Activated CD4-positive, alpha-beta T cell treated with anti-CD3 and anti-CD28 coated beads for 36 hours (primary cell): ENCODE results near the gene CCL20. TPM values are rescaled to one million over a fixed set of nuclear protein-coding genes. Genes with fewer than 3 reads are reported as not detected.

ENCODE experiments used
- ATAC-seq: fragments of 200-7000 bp; cut with Tn5 transposase; one replicate; pipeline ENCODE4 v1.10.0; 2021; ENCODE audit warnings: mild to moderate bottlenecking, moderate library complexity
- CTCF ChIA-PET: fragments of 350-600 bp; sonication (Branson Sonifier 250); formaldehyde crosslinking; loops from one replicate; lab custom pipeline; 2021; ENCODE audit warnings: antibody characterized with exemption; lab: Charles Lee
- POLR2A ChIA-PET: fragments of 350-600 bp; sonication (Branson Sonifier 250); formaldehyde crosslinking; loops from one replicate; lab custom pipeline; 2021; ENCODE audit warnings: antibody characterized with exemption, inconsistent platforms; lab: Charles Lee
- DNase-seq: peaks from one replicate; pipeline ENCODE4 v3.0.0-alpha.2; 2020
- H3K27ac Mint-ChIP-seq: one replicate; pipeline ENCODE4 v1.8.0; 2021; ENCODE audit warnings: mixed read lengths
- H3K27me3 Mint-ChIP-seq: one replicate; pipeline ENCODE4 v1.8.0; 2021; ENCODE audit warnings: mixed read lengths
- H3K36me3 Mint-ChIP-seq: one replicate; pipeline ENCODE4 v1.8.0; 2021; ENCODE audit warnings: low read depth, mixed read lengths
- H3K4me1 Mint-ChIP-seq: one replicate; pipeline ENCODE4 v1.8.0; 2021; ENCODE audit warnings: mixed read lengths
- H3K4me3 Mint-ChIP-seq: one replicate; pipeline ENCODE4 v1.8.0; 2021; ENCODE audit warnings: mild to moderate bottlenecking, moderate library complexity, mixed read lengths
- H3K9me3 Mint-ChIP-seq: one replicate; pipeline ENCODE4 v1.8.0; 2021; ENCODE audit warnings: low read depth, mixed read lengths
- intact Hi-C, 2 experiments: fragments of 100-400 bp; cut with DNase I in 1 of 2; cut with micrococcal nuclease in 1 of 2; formaldehyde crosslinking; loops; one replicate each; pipeline versions ENCODE4 v1.14.2 to v1.15.1; 2022 to 2024; cut with DNase I, micrococcal nuclease
- total RNA-seq, 2 experiments: library from RNA; stranded (reverse); gene quantifications; one replicate each; pipeline ENCODE4 v1.2.3, GENCODE V29; 2021

CCL20 gene
- total RNA-seq, 2 experiments from 2014 or later, result 7.9 to 16.2 TPM

DNA sequence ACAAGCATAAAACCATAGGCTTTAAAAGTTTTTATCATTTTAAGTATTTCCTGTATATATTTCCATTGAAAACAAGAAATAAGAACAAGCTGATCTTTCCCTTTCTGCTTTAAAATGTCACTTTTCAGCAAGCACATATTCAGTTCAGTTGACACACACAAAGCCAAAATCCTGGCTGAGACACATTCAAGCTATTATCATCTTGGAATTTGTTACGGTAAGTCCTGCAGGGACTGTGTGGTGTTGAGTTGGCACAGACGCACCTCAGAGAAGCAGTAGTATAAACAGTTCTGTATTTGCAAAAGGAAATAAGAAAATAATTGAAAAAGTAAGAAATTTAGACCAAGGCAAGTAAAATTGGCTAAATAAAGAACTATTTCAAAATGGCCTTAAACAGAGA is 47.4 kb downstream of the CCL20 start:
- peaks cover 6% of the 10 kb centered on the region for H3K27me3 Mint-ChIP-seq
- H3K4me3 Mint-ChIP-seq, result no peak overlapping the region
- ChIA-PET POLR2A (no interaction called here), CTCF (interaction anchor here (0.6 to 2.5 kb wide), 11 partner anchors 14 to 988 kb away, joined by 3 to 16 read pairs (median 4); partner anchors contain the start of gene CCL20)
- no peaks in the 10 kb centered on the region for H3K9me3 Mint-ChIP-seq
- ATAC-seq (no peak), DNase-seq (no peak)
- intact Hi-C loops, result loop anchor here (5.0 to 10.0 kb wide), 3 partner anchors 44 to 204 kb away; no protein-coding TSS in a partner anchor
- no peaks in the 10 kb centered on the region for H3K36me3 Mint-ChIP-seq
- peaks cover 3% of the 10 kb centered on the region for H3K4me1 Mint-ChIP-seq
- no peak overlapping the region for H3K27ac Mint-ChIP-seq

DNA sequence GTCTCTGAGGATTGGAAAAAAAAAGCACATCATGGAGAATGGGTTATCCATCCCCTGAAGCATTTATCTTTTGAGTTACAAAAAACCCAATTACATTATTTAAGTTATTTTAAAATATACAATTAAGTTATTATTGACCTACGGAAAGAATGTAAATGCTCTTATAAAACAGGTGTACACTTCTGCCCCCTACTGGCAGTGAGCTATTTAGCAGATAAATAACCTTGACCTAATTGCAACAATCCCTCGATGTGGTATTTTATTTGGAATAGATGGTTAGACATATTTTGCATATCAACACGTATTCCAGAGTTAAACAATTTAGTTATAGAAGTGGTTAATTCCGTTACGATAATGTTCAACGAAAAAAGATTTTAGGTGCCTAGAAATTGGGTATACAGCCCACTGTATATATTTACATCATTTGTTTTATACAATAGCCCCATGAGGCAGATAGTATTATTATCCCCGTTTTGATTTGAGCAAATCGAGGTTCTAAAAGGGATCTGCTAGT is 48.6 kb downstream of the CCL20 start:
- Mint-ChIP-seq H3K4me3 (no peak overlapping the region), H3K27ac (no peak overlapping the region), H3K36me3 (no peaks in the 10 kb centered on the region), H3K27me3 (peaks cover 8% of the 10 kb centered on the region), H3K9me3 (no peaks in the 10 kb centered on the region), H3K4me1 (peaks cover 3% of the 10 kb centered on the region)
- ChIA-PET CTCF (interaction anchor here (0.6 to 2.5 kb wide), 16 partner anchors 9 to 1774 kb away, joined by 3 to 16 read pairs (median 5); partner anchors contain the start of gene DAW1), POLR2A (no interaction called here)
- intact Hi-C loops, result loop anchor here (1.0 to 10.0 kb wide), 5 partner anchors 45 to 205 kb away; no protein-coding TSS in a partner anchor
- ATAC-seq, result no peak
- DNase-seq, result peak; percentile 49

DNA sequence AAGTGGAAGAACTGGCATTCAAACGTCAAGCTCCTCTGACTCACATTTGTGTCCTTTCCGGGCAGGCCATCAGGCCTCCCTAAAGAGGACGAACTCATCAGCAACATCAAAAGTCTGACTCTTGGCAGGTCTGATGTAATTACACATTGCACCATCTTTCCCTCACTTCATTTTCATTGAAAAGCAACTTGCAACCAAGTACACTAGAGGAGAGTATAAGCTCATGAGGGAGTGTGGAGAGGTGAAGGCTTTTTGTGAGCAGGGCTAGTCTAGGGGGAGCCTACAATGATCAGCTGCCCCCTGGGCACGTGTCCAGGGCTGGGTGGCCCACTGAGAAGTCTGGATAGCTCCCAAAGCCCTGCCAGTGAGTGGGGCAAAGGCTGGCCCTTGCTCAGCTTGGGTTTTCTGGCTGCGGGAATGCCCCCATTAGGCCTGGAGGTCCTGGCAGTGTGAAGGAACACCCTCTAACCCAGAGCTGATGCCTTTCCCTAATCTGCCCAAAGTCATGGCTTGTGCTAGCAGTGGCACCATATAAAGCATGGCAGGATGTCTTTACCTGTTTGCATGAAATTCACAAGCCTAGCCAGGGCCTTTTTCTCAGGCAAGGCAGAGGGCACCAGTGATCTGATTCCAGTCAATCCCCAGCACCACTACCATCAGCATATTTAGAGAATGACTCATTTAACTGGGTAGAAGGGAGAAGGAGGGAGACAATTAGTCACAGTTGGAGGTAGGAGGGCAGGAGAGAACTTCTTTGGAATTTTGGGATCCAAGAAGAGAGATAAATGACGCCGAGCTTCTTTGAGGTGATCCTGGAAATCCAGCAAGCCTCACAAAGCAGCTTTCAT is 49.3 kb downstream of the CCL20 start:
- no peak overlapping the region for H3K27ac Mint-ChIP-seq
- ChIA-PET CTCF (interaction anchor here (0.6 to 2.5 kb wide), 15 partner anchors 8 to 1773 kb away, joined by 3 to 16 read pairs (median 5); partner anchors contain the start of gene DAW1), POLR2A (no interaction called here)
- no peaks in the 10 kb centered on the region for H3K36me3 Mint-ChIP-seq
- no peaks in the 10 kb centered on the region for H3K9me3 Mint-ChIP-seq
- no peak for ATAC-seq
- DNase-seq, result no peak
- intact Hi-C loops, result loop anchor here (1.0 to 10.0 kb wide), 5 partner anchors 46 to 206 kb away; no protein-coding TSS in a partner anchor
- H3K27me3 Mint-ChIP-seq, result peaks cover 8% of the 10 kb centered on the region
- H3K4me3 Mint-ChIP-seq, result no peak overlapping the region
- H3K4me1 Mint-ChIP-seq, result peaks cover 3% of the 10 kb centered on the region

DNA sequence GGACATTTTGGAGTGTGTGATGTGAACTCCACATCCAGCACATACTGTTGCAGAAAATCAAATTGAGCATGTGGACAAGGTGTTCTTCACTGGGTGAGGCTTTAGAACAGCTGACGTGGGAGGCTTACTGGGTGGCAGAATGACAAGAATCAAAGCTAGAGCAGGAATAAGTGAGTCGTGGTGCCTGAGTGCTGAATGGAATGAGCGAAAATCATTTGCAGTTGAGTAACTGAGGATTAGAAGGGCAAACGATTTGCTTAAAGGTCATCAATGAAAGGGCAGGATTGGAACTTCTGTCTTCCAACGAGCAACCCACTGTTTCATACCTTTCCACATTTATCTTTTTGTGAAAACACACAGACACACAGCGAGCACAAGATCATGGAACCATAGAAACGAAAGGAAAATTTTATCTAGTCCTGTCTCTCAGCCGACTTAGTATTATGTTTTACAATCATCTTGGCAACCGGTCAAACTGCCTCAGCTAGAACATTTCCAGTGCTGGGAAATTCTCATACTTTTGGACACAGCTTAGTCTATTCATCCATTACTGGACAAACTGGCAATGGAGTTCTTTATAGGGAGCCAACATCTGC is 50.6 kb downstream of the CCL20 start:
- no peaks in the 10 kb centered on the region for H3K36me3 Mint-ChIP-seq
- H3K27me3 Mint-ChIP-seq, result peaks cover 8% of the 10 kb centered on the region
- H3K4me1 Mint-ChIP-seq, result peaks cover 3% of the 10 kb centered on the region
- ChIA-PET CTCF (interaction anchor here (1.3 kb wide), 1 partner anchor 206 kb away, joined by 5 read pairs; no protein-coding TSS in a partner anchor), POLR2A (no interaction called here)
- intact Hi-C loops, result loop anchor here (5.0 to 10.0 kb wide), 3 partner anchors 47 to 207 kb away; no protein-coding TSS in a partner anchor
- H3K9me3 Mint-ChIP-seq, result no peaks in the 10 kb centered on the region
- no peak overlapping the region for H3K4me3 Mint-ChIP-seq
- no peak overlapping the region for H3K27ac Mint-ChIP-seq
- no peak for ATAC-seq
- DNase-seq, result no peak

DNA sequence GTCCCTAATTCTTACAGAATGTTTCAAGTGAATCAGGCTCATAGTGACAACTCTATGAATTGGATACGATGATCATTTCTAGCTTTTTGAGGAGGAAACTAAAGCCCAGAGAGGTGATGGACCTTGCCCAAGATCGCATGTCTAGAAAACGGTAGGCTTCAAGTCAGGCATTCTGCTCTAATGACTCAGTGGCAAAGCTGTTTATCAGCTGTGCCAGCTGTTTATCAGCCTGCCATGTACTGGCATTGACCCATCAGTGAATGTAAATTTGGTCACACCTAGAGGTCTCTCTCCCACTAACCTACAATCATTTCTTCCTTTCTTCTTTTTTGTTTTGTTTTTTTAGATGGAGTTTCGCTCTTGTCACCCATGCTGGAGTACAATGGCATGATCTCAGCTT is 51.6 kb downstream of the CCL20 start:
- ChIA-PET POLR2A (no interaction called here), CTCF (interaction anchor here (1.3 kb wide), 1 partner anchor 207 kb away, joined by 5 read pairs; no protein-coding TSS in a partner anchor)
- H3K27me3 Mint-ChIP-seq, result peaks cover 15% of the 10 kb centered on the region
- intact Hi-C loops, result loop anchor here in 1 of 2 experiments (10.0 kb wide), 1 partner anchor 90 kb away; no protein-coding TSS in a partner anchor
- peaks cover 3% of the 10 kb centered on the region for H3K4me1 Mint-ChIP-seq
- DNase-seq, result no peak
- no peaks in the 10 kb centered on the region for H3K36me3 Mint-ChIP-seq
- no peaks in the 10 kb centered on the region for H3K9me3 Mint-ChIP-seq
- ATAC-seq, result no peak
- H3K27ac Mint-ChIP-seq, result no peak overlapping the region
- H3K4me3 Mint-ChIP-seq, result no peak overlapping the region

Other genes with a start within 250 kb of the CCL20 start
- not detected for gene SCYGR2, start 214.9 kb upstream of the CCL20 start, total RNA-seq
- gene SCYGR3, start 199.0 kb upstream of the CCL20 start, total RNA-seq, result not detected
- not detected for gene SCYGR4, start 196.3 kb upstream of the CCL20 start, total RNA-seq
- not detected for gene SCYGR5, start 147.0 kb upstream of the CCL20 start, total RNA-seq
- gene SLC19A3, start 95.8 kb upstream of the CCL20 start, total RNA-seq, result not detected
- gene SCYGR6, start 89.1 kb upstream of the CCL20 start, total RNA-seq, result not detected
- gene SCYGR7, start 85.5 kb upstream of the CCL20 start, total RNA-seq, result not detected
- not detected for gene SCYGR8, start 67.9 kb upstream of the CCL20 start, total RNA-seq
- not detected for gene DAW1, start 57.8 kb downstream of the CCL20 start, total RNA-seq